ENCODE data around the gene MYLK.
"Not testable (repeated sequence)": the region's sequence is repeated elsewhere in the genome, so short reads cannot be mapped to it uniquely, and the experiment has no call there.

The MYLK gene

GRCh38 chr3:123719061-123719756 lies 164.9 kb downstream of the MYLK start:
- FAIRE-seq, result not testable (repeated sequence)

GRCh38 chr3:123718108-123718507 lies 166.0 kb downstream of the MYLK start:
- FAIRE-seq, result no peak

- FAIRE-seq, result not testable (repeated sequence)
These were observed 166.7 kb downstream of the MYLK start for GRCh38 chr3:123717451-123717850.

- FAIRE-seq, result no peak
These were observed 167.7 kb downstream of the MYLK start for GRCh38 chr3:123716411-123716810.

GRCh38 chr3:123713211-123713610 lies 170.9 kb downstream of the MYLK start:
- peak; percentile 45 for FAIRE-seq

- FAIRE-seq, result no peak
These were observed 171.9 kb downstream of the MYLK start for GRCh38 chr3:123712077-123712860.

GRCh38 chr3:123711356-123711755 lies 172.8 kb downstream of the MYLK start:
- FAIRE-seq, result no peak

- FAIRE-seq, result no peak
These were observed 175.6 kb downstream of the MYLK start for GRCh38 chr3:123708531-123708930.

GRCh38 chr3:123707641-123708040 lies 176.5 kb downstream of the MYLK start:
- not testable (repeated sequence) for FAIRE-seq

GRCh38 chr3:123706871-123707270 lies 177.3 kb downstream of the MYLK start:
- FAIRE-seq, result no peak

GRCh38 chr3:123705488-123706285 lies 178.4 kb downstream of the MYLK start:
- FAIRE-seq, result no peak

- FAIRE-seq, result not testable (repeated sequence)
These were observed 180.5 kb downstream of the MYLK start for GRCh38 chr3:123703663-123704062.

GRCh38 chr3:123702720-123703119 lies 181.4 kb downstream of the MYLK start:
- FAIRE-seq, result no peak

GRCh38 chr3:123702057-123702456 lies 182.1 kb downstream of the MYLK start:
- not testable (repeated sequence) for FAIRE-seq

GRCh38 chr3:123700791-123701722 lies 183.1 kb downstream of the MYLK start:
- FAIRE-seq, result no peak

GRCh38 chr3:123698813-123699212 lies 185.3 kb downstream of the MYLK start:
- FAIRE-seq, result no peak

- FAIRE-seq, result no peak
These were observed 187.3 kb downstream of the MYLK start for GRCh38 chr3:123696808-123697207.

GRCh38 chr3:123695731-123696640 lies 188.1 kb downstream of the MYLK start:
- FAIRE-seq, result no peak

- no peak for FAIRE-seq
These were observed 189.0 kb downstream of the MYLK start for GRCh38 chr3:123695152-123695551.

- FAIRE-seq, result no peak
These were observed 189.6 kb downstream of the MYLK start for GRCh38 chr3:123694366-123695087.

All from islet of Langerhans (tissue), 1 donor.